MCF 10A (cell line): ENCODE results near the gene SLC13A3. TPM values are rescaled to one million over a fixed set of nuclear protein-coding genes. Genes with fewer than 3 reads are reported as not detected.
A peak's percentile ranks its signal among the peaks of the same experiment; 100 is the strongest.

Experiments
- BruUV-seq: library from RNA; stranded (reverse); fragments of 400-500 nt; replicated peaks from 2 replicates; lab custom pipeline; 2021; lab: Mats Ljungman, UMichigan
- CTCF ChIA-PET: fragments of 300-600 bp; sonication (Branson Sonifier 250); formaldehyde crosslinking; extraction: SDS; loops from one replicate; lab custom pipeline; 2021; ENCODE audit warnings: antibody characterized with exemption, inconsistent platforms; lab: Yijun Ruan, JAX
- POLR2A ChIA-PET: fragments of 300-600, 350-650 bp; sonication (Branson Sonifier 250); formaldehyde crosslinking; extraction: SDS; loops from one replicate; lab custom pipeline; 2020; ENCODE audit warnings: antibody characterized with exemption, inconsistent platforms; lab: Yijun Ruan, JAX
- DNase-seq: peaks from one replicate; pipeline ENCODE4 v3.0.0-alpha.2; 2018; ENCODE audit not compliant: unreplicated experiment
- H3K27ac Mint-ChIP-seq: one replicate; pipeline ENCODE4 v1.8.0; 2022; ENCODE audit warnings: mild to moderate bottlenecking, low read depth, mixed read lengths; ENCODE audit not compliant: unreplicated experiment
- H3K27me3 Mint-ChIP-seq: one replicate; pipeline ENCODE4 v1.8.0; 2022; ENCODE audit warnings: mixed read lengths; ENCODE audit not compliant: insufficient read depth, unreplicated experiment
- H3K36me3 Mint-ChIP-seq: one replicate; pipeline ENCODE4 v1.8.0; 2022; ENCODE audit warnings: mild to moderate bottlenecking, moderate library complexity, mixed read lengths; ENCODE audit not compliant: insufficient read depth, unreplicated experiment
- H3K4me1 Mint-ChIP-seq: one replicate; pipeline ENCODE4 v1.8.0; 2022; ENCODE audit warnings: mixed read lengths; ENCODE audit not compliant: insufficient read depth, unreplicated experiment
- H3K4me3 Mint-ChIP-seq: one replicate; pipeline ENCODE4 v1.8.0; 2022; ENCODE audit warnings: mild to moderate bottlenecking, moderate library complexity, mixed read lengths; ENCODE audit not compliant: unreplicated experiment
- H3K9me3 Mint-ChIP-seq: one replicate; pipeline ENCODE4 v1.8.0; 2022; ENCODE audit warnings: mixed read lengths; ENCODE audit not compliant: unreplicated experiment
- intact Hi-C: fragments of 100-400 bp; cut with micrococcal nuclease; formaldehyde crosslinking; loops from 2 replicates; pipeline ENCODE4 v1.14.1; 2022
- total RNA-seq: library from RNA; stranded (reverse); gene quantifications from 2 replicates; pipeline ENCODE4 v1.2.3, GENCODE V29; 2022
- TF ChIP-seq, protein P1 (sequence below): fragments of 200-600 bp; IDR thresholded peaks from one replicate; pipeline ENCODE4 v1.8.0; 2022; ENCODE audit warnings: antibody characterized with exemption, mild to moderate bottlenecking; ENCODE audit not compliant: unreplicated experiment

SLC13A3 gene
- total RNA-seq, 1 experiment from 2014 or later = not detected

DNA sequence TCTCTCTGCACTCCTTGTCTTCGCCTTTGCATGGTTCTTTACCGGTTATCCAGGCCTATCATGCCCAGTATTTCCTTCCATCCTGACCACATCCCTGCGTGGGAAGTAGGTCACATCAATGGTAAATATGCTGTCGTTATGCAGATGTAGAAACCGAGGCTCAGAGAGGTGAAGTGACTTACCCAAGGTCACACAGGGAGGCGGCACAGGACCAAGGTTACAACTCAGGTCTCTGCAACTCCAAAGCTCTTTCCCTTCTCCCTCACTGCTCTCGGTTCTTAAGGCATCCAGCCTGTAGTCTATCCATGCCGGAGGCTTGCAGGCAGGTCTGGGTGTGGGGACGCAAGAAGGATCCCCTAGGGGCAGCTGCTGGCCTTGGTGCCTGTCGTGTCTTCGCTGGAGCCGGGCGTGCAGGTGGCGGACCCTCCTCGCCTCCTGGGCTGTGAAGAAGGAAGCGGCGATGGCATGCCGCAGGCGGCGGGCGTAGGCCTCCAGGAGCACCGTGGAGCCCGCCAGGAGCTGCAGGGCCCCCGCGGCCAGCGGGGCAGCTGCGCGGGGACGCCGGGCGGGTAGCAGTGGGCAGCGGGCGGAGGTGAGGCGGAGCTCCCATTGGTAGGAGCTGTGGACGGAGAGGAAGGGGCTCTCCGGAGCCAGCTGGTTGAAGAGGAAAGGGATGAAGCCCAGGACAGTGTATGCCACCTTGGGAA is 109.9 kb downstream of the SLC13A3 start:
- CTCF ChIA-PET = interaction anchor here (0.7 to 1.4 kb wide), 2 partner anchors 11 to 17 kb away, joined by 3 to 4 read pairs; no protein-coding TSS in a partner anchor
- intact Hi-C loops = no loop called here
- Mint-ChIP-seq H3K36me3 (no peaks in the 10 kb centered on the region), H3K27me3 (peaks cover 30% of the 10 kb centered on the region), H3K9me3 (no peaks in the 10 kb centered on the region), H3K27ac (no peak overlapping the region), H3K4me1 (no peaks in the 10 kb centered on the region), H3K4me3 (no peak overlapping the region)
- TF ChIP-seq, protein P1, sequence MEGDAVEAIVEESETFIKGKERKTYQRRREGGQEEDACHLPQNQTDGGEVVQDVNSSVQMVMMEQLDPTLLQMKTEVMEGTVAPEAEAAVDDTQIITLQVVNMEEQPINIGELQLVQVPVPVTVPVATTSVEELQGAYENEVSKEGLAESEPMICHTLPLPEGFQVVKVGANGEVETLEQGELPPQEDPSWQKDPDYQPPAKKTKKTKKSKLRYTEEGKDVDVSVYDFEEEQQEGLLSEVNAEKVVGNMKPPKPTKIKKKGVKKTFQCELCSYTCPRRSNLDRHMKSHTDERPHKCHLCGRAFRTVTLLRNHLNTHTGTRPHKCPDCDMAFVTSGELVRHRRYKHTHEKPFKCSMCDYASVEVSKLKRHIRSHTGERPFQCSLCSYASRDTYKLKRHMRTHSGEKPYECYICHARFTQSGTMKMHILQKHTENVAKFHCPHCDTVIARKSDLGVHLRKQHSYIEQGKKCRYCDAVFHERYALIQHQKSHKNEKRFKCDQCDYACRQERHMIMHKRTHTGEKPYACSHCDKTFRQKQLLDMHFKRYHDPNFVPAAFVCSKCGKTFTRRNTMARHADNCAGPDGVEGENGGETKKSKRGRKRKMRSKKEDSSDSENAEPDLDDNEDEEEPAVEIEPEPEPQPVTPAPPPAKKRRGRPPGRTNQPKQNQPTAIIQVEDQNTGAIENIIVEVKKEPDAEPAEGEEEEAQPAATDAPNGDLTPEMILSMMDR = no peak
- no TSS peak for BruUV-seq
- no peak for DNase-seq
- POLR2A ChIA-PET = interaction anchor here (0.6 kb wide), 1 partner anchor 164 kb away, joined by 4 read pairs; no protein-coding TSS in a partner anchor

DNA sequence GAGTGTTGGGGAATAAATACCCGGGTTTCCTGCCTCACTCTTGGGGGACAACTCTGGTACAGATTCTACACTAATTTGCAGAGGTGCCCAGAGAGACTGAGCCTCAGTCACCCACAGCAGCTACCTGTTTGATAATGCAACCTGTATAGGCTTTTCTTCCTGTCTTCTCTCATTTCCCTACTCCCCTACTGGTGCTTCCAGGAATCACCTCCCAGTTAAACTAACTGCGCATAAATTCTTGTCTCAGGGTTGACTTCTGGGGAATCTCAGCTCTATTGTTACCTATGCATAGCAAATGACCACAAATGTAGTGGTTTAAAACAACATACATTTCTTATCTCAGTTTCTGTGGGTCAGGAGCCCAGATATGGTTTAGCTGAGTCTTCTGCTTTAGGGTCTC is 112.1 kb downstream of the SLC13A3 start:
- peaks cover 39% of the 10 kb centered on the region for H3K27me3 Mint-ChIP-seq
- POLR2A ChIA-PET = no interaction called here

DNA sequence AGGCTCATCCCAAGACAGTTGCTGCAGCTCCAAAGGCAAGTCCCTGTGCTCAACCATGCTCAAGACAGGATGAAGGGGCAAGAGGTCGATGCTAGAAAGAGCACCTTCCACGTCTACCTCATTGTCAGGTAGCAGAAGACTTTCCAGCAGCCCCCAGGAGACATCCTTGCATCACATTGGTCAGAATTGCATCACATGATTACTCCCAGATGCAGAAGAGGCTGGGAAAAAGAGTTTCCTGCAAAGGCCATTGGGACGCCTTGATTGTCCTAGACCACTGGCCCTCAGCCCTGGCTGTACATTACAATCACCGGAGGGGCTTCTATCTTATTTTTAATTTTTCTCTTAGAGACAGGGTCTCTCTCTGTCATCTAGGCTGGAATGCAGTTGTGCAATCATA is 120.6 kb downstream of the SLC13A3 start:
- no TSS peak for BruUV-seq
- ChIA-PET CTCF (interaction anchor here (0.6 kb wide), 1 partner anchor 424 kb away, joined by 4 read pairs; no protein-coding TSS in a partner anchor), POLR2A (no interaction called here)
- H3K9me3 Mint-ChIP-seq = no peaks in the 10 kb centered on the region
- peaks cover 26% of the 10 kb centered on the region for H3K27me3 Mint-ChIP-seq
- no peak overlapping the region for H3K27ac Mint-ChIP-seq
- DNase-seq = no peak
- TF ChIP-seq, protein P1 = no peak
- no peaks in the 10 kb centered on the region for H3K36me3 Mint-ChIP-seq
- H3K4me3 Mint-ChIP-seq = no peak overlapping the region
- intact Hi-C loops = no loop called here
- H3K4me1 Mint-ChIP-seq = no peaks in the 10 kb centered on the region

More for the DNA sequence above, 112.1 kb downstream of the SLC13A3 start:
- CTCF ChIA-PET = interaction anchor here (0.5 kb wide), 1 partner anchor 121 kb away, joined by 4 read pairs; no protein-coding TSS in a partner anchor
- no peak overlapping the region for H3K27ac Mint-ChIP-seq
- TF ChIP-seq, protein P1 = no peak
- no peaks in the 10 kb centered on the region for H3K36me3 Mint-ChIP-seq
- intact Hi-C loops = no loop called here
- no peaks in the 10 kb centered on the region for H3K4me1 Mint-ChIP-seq
- no peaks in the 10 kb centered on the region for H3K9me3 Mint-ChIP-seq
- no TSS peak for BruUV-seq
- no peak for DNase-seq
- no peak overlapping the region for H3K4me3 Mint-ChIP-seq

DNA sequence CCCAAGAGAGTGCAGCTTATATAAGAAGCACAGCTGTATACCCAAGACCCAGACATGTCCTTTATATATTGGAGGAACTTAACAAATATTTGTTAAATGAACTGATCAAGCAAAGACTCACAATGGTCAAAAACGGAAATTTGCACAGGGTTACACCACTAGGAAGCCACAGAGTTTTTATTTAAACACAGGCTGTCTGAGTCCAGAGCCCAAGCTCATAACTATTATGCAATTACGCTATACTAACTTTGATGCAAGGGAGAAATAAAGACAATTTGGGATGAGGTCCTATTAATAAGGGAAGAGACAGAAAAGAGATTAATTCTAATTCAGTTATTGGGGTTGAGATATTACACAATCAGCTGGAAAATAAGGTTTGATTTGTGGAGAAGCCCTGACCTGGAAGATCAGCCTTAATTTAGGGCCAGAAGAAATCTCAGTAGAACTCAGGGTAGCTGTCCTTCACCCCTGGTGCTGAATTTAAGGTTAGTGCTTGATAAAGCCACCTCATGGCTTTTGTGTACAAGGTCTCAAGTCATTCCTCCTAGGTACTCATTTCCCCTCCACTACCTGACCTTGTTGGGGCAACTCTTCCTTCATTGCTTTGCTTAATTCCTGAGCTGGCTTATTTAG is 127.4 kb downstream of the SLC13A3 start:
- CTCF ChIA-PET = interaction anchor here (0.6 to 9.6 kb wide), 6 partner anchors 10 to 549 kb away, joined by 4 to 125 read pairs (median 4); no protein-coding TSS in a partner anchor
- Mint-ChIP-seq H3K36me3 (no peaks in the 10 kb centered on the region), H3K27ac (no peak overlapping the region), H3K27me3 (peaks cover 38% of the 10 kb centered on the region), H3K9me3 (no peaks in the 10 kb centered on the region), H3K4me3 (no peak overlapping the region), H3K4me1 (no peaks in the 10 kb centered on the region)
- BruUV-seq = no TSS peak
- intact Hi-C loops = no loop called here
- POLR2A ChIA-PET = interaction anchor here (0.6 to 1.9 kb wide), 3 partner anchors 11 to 1045 kb away, joined by 3 to 5 read pairs (median 3); no protein-coding TSS in a partner anchor
- TF ChIP-seq, protein P1 = no peak
- peak; percentile 28 for DNase-seq
